Right kidney (tissue), 1 donor: Measurements from ENCODE around the gene PRRG3.
A peak's percentile ranks its signal among the peaks of the same experiment; 100 is the strongest.

Experiments
- DNase-seq: peaks from one replicate; pipeline ENCODE4 v3.0.0-alpha.2; 2016

The PRRG3 gene

GRCh38 chrX:151743651-151744470 is 48.6 kb downstream of the PRRG3 start:
- DNase-seq, result no peak

GRCh38 chrX:151745651-151746050 is 50.4 kb downstream of the PRRG3 start:
- no peak for DNase-seq

- DNase-seq, result no peak
Observed at GRCh38 chrX:151746502-151746901, 51.2 kb downstream of the PRRG3 start.

GRCh38 chrX:151750511-151750910 is 55.3 kb downstream of the PRRG3 start:
- no peak for DNase-seq

DNA sequence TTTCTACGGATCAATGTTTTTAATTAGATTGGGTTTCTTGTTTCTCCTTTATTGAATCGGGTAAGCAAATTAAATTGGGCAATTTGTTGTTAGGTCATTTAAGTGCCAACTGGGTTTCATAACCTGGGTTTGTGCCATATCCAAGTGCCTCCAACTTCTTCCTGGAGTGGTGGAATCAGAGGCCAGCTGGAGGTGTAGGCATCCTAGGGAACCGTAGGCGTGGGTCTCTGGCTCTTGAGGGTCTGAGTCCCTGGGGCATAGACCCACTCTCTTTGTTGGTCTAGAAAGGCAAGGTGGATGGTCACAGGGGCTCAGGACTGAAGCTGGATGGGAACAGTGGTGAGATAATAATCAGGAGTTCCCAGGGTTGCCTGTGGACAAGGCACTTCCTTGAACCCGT is 57.6 kb downstream of the PRRG3 start:
- no peak for DNase-seq

DNA sequence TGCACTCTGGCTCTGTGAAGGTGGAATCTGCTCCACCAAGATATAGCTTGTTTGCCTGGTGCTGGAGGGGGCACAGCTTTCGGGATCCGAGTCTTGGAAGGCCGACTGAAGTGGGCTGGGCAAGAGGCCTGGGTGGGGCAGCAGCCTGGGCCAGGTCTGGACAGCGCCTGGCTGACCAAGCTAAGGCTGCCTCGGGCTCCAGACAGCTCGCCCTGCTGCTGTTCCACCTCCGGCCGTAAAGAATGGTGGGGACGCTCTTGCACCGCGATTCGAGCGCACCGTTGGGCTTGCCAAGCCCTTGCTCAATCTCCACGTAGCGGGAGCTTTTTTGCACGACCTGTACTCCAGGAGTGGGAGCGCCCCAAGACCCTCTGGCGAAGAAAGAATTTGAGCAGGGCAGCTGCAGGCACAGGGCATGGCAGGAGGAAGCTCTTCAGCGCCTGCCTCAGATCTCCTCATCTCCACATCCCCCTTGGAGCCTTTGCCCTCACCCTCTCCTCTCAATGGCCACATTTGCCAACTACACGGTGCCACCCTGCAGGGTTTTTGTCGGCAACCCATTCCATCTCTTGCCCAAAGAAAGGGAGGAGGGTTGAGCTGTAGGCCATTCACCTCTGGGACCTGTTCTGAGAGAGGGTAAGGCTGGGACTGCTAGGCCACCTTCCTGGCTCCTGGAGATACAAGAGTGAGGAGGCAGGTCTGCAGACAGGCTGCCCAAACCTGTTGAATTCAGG is 58.2 kb downstream of the PRRG3 start:
- DNase-seq, result peak; percentile 35

DNA sequence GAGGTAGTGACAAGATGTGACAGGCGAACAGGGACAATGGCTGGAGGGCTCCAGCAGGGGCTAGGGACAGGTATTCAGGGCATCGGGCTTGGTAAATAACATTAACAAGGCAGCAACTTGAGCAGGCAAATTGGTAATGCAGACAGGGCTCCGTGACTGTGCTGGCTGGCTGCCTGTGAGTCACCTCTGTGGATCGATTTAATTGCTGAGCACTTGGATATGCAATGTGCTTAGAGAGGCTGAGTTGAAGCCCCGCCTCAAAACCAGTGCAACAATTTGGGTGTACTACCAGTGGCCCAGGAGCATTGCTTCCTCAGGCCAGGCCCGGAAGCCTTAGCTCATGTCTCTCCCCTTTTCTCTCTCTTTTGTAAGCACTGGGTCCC is 58.8 kb downstream of the PRRG3 start:
- DNase-seq, result peak; percentile 3

- no peak for DNase-seq
Observed at GRCh38 chrX:151754641-151755215, 59.5 kb downstream of the PRRG3 start.
